ENCODE results near the gene NHSL1. TPM values are rescaled to one million over a fixed set of nuclear protein-coding genes. Genes with fewer than 3 reads are reported as not detected.

The NHSL1 gene
- total and polyA plus RNA-seq, 9 of the 15 experiments (the other 6 are each of a cell fraction or from before 2014, with no cell fraction given): 0.09 to 0.20 TPM; not detected in 7

DNA sequence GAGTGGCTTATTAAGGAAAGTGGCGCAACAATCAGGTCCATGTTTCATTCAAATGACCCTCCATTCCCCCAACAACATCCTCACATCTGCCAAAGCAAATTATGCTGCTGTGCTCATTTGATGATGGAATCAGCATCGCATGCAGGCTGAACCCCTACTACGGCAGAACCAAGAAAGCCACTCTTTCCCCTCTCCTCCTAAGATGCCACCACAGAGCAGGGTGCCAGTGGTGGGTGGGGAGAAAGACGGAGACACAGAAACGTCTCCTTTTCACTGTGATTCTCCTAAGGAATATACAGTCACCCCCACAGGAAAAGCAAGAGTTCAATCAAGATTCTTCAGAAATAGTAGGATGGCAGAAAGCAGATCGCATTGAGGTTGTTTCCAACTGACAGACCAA, 78.2 kb downstream of the NHSL1 start:
- H3K4me1 ChIP-seq (replicated peaks in 1 of 2; ENCODE audit: control insufficient read depth in 2 of 2, insufficient read depth in 2 of 2, low read length in 2 of 2): peaks cover 0 to 8% of the 10 kb centered on the region in 2 experiments; a peak in 1 of 5 replicates
- intact Hi-C loops (cut with micrococcal nuclease) (loop anchor here (10.0 kb wide), 1 partner anchor 944 kb away; no protein-coding TSS in a partner anchor), in situ Hi-C loops (cut with MboI) (no loop called here)
- no peak overlapping the region for H3K4me3 ChIP-seq
- CTCF ChIA-PET (ENCODE audit: low intra/inter-chr PET ratio): no interaction called here
- no peak overlapping the region for H2AFZ ChIP-seq (ENCODE audit: low read depth, low read length)
- H3K9me3 ChIP-seq (replicated peaks; ENCODE audit: control insufficient read depth, insufficient read depth, low read depth, low read length): no peaks in the 10 kb centered on the region
- no peak overlapping the region for H3K27ac ChIP-seq (ENCODE audit: extremely low read depth, low read depth, low read length)
- no peaks in the 10 kb centered on the region for H3K79me2 ChIP-seq (ENCODE audit: control insufficient read depth, insufficient read depth, low read length)
- no peak overlapping the region for H3K4me2 ChIP-seq (ENCODE audit: insufficient read depth, low read length)
- H3K9ac ChIP-seq (ENCODE audit: insufficient read depth in 1 of 2, low read depth in 2 of 2, low read length in 2 of 2): no peak overlapping the region
- FAIRE-seq: no peak
- no peaks in the 10 kb centered on the region for H3K9me1 ChIP-seq (ENCODE audit: control insufficient read depth, insufficient read depth, low read length)
- no peaks in the 10 kb centered on the region for H4K20me1 ChIP-seq (replicated peaks; ENCODE audit: control insufficient read depth, insufficient read depth, low read length)
- TF ChIP-seq SMARCA5 (IDR thresholded peaks at IDR 0.05) (no peak), PRPF4 (IDR thresholded peaks at IDR 0.05; ENCODE audit: insufficient read depth, low read depth, low read length, poor library complexity, severe bottlenecking) (no peak), POLR2AphosphoS5 (IDR thresholded peaks at IDR 0.05; ENCODE audit: control insufficient read depth, insufficient read depth, low read depth, low read length) (no peak)
- POLR2A ChIA-PET: no interaction called here
- no peak for ATAC-seq
- no peak for DNase-seq (ENCODE audit: extremely low read depth in 1 of 4, low spot score in 3 of 4)
- BruUV-seq (replicated peaks): no TSS peak
- 15% methylated on average over 6 of the region's 6 CpGs for WGBS (ENCODE audit: insufficient coverage, low coverage, missing lambda C conversion rate)
- H3K36me3 ChIP-seq (ENCODE audit: control insufficient read depth, insufficient read depth, low read length): no peaks in the 10 kb centered on the region
- peaks cover 17 to 32% of the 10 kb centered on the region in 2 experiments; a peak in 4 of 5 replicates for H3K27me3 ChIP-seq (ENCODE audit: control insufficient read depth in 2 of 2, insufficient read depth in 2 of 2, low read length in 2 of 2)

DNA sequence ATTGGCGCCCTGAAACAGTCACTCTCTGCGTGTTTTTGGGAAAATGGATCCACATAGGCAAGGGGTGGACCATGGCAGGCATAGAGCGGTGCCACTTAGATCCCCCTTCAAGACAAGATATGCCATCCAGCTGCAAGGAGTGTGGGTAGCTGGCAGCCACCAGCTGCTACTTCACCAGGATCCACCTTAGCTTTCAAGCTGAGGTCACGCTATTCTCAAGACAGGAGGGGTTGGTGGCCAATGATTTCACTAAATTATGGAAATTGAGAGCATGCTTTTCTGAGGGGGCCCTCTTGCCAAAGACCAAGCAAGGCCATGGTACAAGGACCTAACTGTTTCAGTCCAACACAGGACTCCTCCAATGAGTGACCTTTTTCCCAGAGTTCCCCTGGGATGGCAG, 78.9 kb downstream of the NHSL1 start:
- H4K20me1 ChIP-seq (replicated peaks; ENCODE audit: control insufficient read depth, insufficient read depth, low read length): no peaks in the 10 kb centered on the region
- POLR2A ChIA-PET: no interaction called here
- 6% methylated on average over 4 of the region's 4 CpGs for WGBS (ENCODE audit: insufficient coverage, low coverage, missing lambda C conversion rate)

More for the DNA sequence above, 78.9 kb downstream of the NHSL1 start:
- Histone ChIP-seq H3K4me3 (no peak overlapping the region), H3K9me3 (replicated peaks; ENCODE audit: control insufficient read depth, insufficient read depth, low read depth, low read length) (no peaks in the 10 kb centered on the region), H3K4me2 (ENCODE audit: insufficient read depth, low read length) (no peak overlapping the region), H3K27me3 (ENCODE audit: control insufficient read depth in 2 of 2, insufficient read depth in 2 of 2, low read length in 2 of 2) (peaks cover 12 to 32% of the 10 kb centered on the region in 2 experiments; a peak in 4 of 5 replicates), H3K36me3 (ENCODE audit: control insufficient read depth, insufficient read depth, low read length) (no peaks in the 10 kb centered on the region), H3K27ac (ENCODE audit: extremely low read depth, low read depth, low read length) (no peak overlapping the region), H3K9ac (ENCODE audit: insufficient read depth in 1 of 2, low read depth in 2 of 2, low read length in 2 of 2) (no peak overlapping the region), H2AFZ (ENCODE audit: low read depth, low read length) (no peak overlapping the region), H3K79me2 (ENCODE audit: control insufficient read depth, insufficient read depth, low read length) (no peaks in the 10 kb centered on the region), H3K9me1 (ENCODE audit: control insufficient read depth, insufficient read depth, low read length) (no peaks in the 10 kb centered on the region), H3K4me1 (replicated peaks in 1 of 2; ENCODE audit: control insufficient read depth in 2 of 2, insufficient read depth in 2 of 2, low read length in 2 of 2) (peaks cover 0 to 8% of the 10 kb centered on the region in 2 experiments; a peak in 1 of 5 replicates)
- intact Hi-C loops (cut with micrococcal nuclease): loop anchor here (10.0 kb wide), 1 partner anchor 944 kb away; no protein-coding TSS in a partner anchor
- no TSS peak for BruUV-seq (replicated peaks)
- no peak for DNase-seq (ENCODE audit: extremely low read depth in 1 of 4, low spot score in 3 of 4)
- TF ChIP-seq SP1 (CRISPR knock-in tag; IDR thresholded peaks at IDR 0.05): no peak
- CTCF ChIA-PET (ENCODE audit: low intra/inter-chr PET ratio): no interaction called here
- FAIRE-seq: no peak
- ATAC-seq: no peak
- in situ Hi-C loops (cut with MboI): no loop called here

All from K562 (cell line).